DOHH2 (cell line): ENCODE measurements around the gene NMNAT2.

Source experiments
- EZH2phosphoT487 ChIP-seq: fragments of 200-600 bp; sonication (generic); IDR thresholded peaks from 2 replicates; pipeline ENCODE4 v1.6.1; 2017; ENCODE audit warnings: borderline replicate concordance, mild to moderate bottlenecking, antibody characterized with exemption, low read length, moderate library complexity, mixed read lengths
- TF ChIP-seq, protein P1 (sequence below): fragments of 200-600 bp; sonication (generic); IDR thresholded peaks from one replicate; pipeline ENCODE4 v1.5.1; 2014; ENCODE audit warnings: antibody characterized with exemption, mild to moderate bottlenecking, low read depth, low read length; ENCODE audit not compliant: poor library complexity, severe bottlenecking

DNA sequence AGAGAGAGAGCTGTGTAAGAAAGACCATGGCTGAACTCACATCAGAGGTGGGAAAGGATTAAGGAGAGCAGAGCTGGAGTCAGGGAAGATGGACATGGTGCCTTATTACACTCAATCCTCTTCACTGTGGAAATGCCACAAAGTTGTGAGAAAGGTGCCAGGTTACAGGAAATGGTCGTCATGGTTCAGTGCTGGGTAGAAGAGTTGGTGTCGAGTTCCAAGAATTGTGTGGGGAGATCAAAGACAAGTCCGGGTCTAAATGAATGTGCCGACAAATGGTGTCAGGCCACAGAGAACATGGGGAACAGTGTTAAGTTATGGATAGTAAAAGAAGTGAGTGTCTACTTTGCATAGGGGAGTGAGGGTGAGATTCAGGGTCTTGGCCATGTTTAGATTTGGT lies 191.2 kb downstream of the NMNAT2 start:
- TF ChIP-seq, protein P1, sequence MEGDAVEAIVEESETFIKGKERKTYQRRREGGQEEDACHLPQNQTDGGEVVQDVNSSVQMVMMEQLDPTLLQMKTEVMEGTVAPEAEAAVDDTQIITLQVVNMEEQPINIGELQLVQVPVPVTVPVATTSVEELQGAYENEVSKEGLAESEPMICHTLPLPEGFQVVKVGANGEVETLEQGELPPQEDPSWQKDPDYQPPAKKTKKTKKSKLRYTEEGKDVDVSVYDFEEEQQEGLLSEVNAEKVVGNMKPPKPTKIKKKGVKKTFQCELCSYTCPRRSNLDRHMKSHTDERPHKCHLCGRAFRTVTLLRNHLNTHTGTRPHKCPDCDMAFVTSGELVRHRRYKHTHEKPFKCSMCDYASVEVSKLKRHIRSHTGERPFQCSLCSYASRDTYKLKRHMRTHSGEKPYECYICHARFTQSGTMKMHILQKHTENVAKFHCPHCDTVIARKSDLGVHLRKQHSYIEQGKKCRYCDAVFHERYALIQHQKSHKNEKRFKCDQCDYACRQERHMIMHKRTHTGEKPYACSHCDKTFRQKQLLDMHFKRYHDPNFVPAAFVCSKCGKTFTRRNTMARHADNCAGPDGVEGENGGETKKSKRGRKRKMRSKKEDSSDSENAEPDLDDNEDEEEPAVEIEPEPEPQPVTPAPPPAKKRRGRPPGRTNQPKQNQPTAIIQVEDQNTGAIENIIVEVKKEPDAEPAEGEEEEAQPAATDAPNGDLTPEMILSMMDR: no peak
- no peak for TF ChIP-seq EZH2phosphoT487
